Stomach (tissue), 9 donors: ENCODE measurements around the gene RNF26. TPM values are rescaled to one million over a fixed set of nuclear protein-coding genes. Genes with fewer than 3 reads are reported as not detected.
A peak's percentile ranks its signal among the peaks of the same experiment; 100 is the strongest.

Source experiments
- DNase-seq, 2 donors: peaks; one replicate each; pipeline versions ENCODE4 v3.0.0 to v3.0.0-alpha.2; 2013 to 2019
- H3K27ac ChIP-seq, 5 donors: fragments of 200-600 bp in 4 of 5; sonication (generic) in 4 of 5; one replicate each; pipeline ENCODE4 v1.5.1; 2013 to 2019; ENCODE audit warnings: mild to moderate bottlenecking in 1 of 5, moderate library complexity in 1 of 5
- H3K27me3 ChIP-seq, 3 donors: fragments of 200-600 bp; sonication (generic); one replicate each; pipeline ENCODE4 v1.5.1; 2017 to 2019; ENCODE audit warnings: mixed run types in 1 of 3
- H3K36me3 ChIP-seq, 4 donors: fragments of 200-600 bp; sonication (generic); 1 replicate in 3 of 4; 2 replicates in 1 of 4; pipeline ENCODE4 v1.5.1; 2016 to 2019
- H3K4me1 ChIP-seq, 4 donors: fragments of 200-600 bp; sonication (generic); one replicate each; pipeline ENCODE4 v1.5.1; 2016 to 2019
- H3K4me3 ChIP-seq, 4 donors: fragments of 200-600 bp; sonication (generic) in 3 of 4; one replicate each; pipeline ENCODE4 v1.5.1; 2016 to 2019; ENCODE audit warnings: mild to moderate bottlenecking in 1 of 4
- H3K9me3 ChIP-seq, 4 donors: fragments of 200-600 bp; sonication (generic); one replicate each; pipeline ENCODE4 v1.5.1; 2016 to 2019
- EP300 ChIP-seq: sonication (generic); formaldehyde crosslinking; IDR thresholded peaks from one replicate; pipeline ENCODE4 v1.6.1; 2017; ENCODE audit warnings: antibody characterized with exemption
- POLR2A ChIP-seq, 4 donors: fragments of 450-650 bp; IDR thresholded peaks; one replicate each; pipeline ENCODE4 v1.6.1; 2016; ENCODE audit warnings: antibody characterized with exemption in 4 of 4, control low read depth in 2 of 4, mild to moderate bottlenecking in 1 of 4, moderate library complexity in 1 of 4
- POLR2AphosphoS5 ChIP-seq, 3 donors: sonication (generic); formaldehyde crosslinking; IDR thresholded peaks; one replicate each; pipeline ENCODE4 v1.6.1; 2016; ENCODE audit warnings: antibody characterized with exemption in 3 of 3
- WGBS, 5 donors: extraction: QIAGEN DNeasy Blood & Tissue Kit in 3 of 5; methylation state at CpG; one replicate each; pipeline versions ENCODE4 v1.1.5 to v1.1.7; 2013 to 2018; 5-methylcytosine and 5-hydroxymethylcytosine counted together
- intact Hi-C: fragments of 100-400 bp; cut with DNase I; formaldehyde crosslinking; loops from one replicate; pipeline ENCODE4 v1.15.1; 2023; ENCODE audit warnings: low total_unique reads
- polyA plus RNA-seq, 3 donors: library from polyadenylated mRNA; stranded (reverse); fragments of 200-250 nt; gene quantifications; one replicate each; pipeline ENCODE4 v1.2.3, GENCODE V29; 2013
- total RNA-seq, 5 donors: library from RNA; depleted of rRNA; stranded (reverse); fragments of >200 nt; gene quantifications; one replicate each; pipeline versions ENCODE4 v1.1.0 to v1.2.3, GENCODE V29; 2014 to 2016
- TF ChIP-seq, protein P1 (sequence below), 7 experiments: fragments of 450-650 bp in 4 of 7; fragments of 200-600 bp in 3 of 7; sonication (generic) in 3 of 7; IDR thresholded peaks; one replicate each; pipeline ENCODE4 v1.5.1; 2016 to 2019; ENCODE audit warnings: antibody characterized with exemption in 7 of 7, control low read depth in 2 of 7, mild to moderate bottlenecking in 1 of 7
- donor health status: healthy with polysubstance abuse.
- donor health status: Bipolar disorder and iron deficiency.
- donor health status: healthy.

RNF26 gene
- total and polyA plus RNA-seq, 8 donors: 1.3 to 45.8 (median 10.3) TPM; not detected in 1

DNA sequence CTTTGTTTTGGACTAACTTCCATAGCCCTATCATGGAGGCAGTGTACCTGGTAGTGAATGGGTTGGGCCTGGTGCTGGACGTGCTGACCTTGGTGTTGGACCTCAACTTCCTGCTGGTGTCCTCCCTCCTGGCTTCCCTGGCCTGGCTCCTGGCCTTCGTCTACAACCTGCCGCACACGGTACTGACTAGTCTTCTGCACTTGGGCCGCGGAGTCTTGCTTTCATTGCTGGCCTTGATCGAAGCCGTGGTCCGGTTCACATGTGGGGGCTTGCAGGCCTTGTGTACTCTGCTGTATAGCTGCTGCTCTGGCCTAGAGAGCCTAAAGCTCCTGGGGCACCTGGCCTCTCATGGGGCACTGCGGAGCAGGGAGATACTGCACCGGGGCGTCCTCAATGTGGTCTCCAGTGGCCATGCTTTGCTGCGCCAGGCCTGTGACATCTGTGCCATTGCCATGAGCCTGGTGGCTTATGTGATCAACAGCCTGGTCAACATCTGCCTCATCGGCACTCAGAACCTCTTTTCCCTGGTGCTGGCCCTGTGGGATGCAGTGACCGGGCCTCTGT lies 846 bp downstream of the RNF26 start:
- intact Hi-C loops: no loop called here
- H3K4me1 ChIP-seq: peaks cover 48 to 63% (median 57%) of the 10 kb centered on the region in 4 donors
- H3K4me3 ChIP-seq: peak overlapping the region; percentile 81 to 100 (median 89)
- DNase-seq: peak in 1 of 2 donors; percentile 16
- no peak for TF ChIP-seq POLR2AphosphoS5 (IDR thresholded peaks at IDR 0.05)
- no peak for TF ChIP-seq POLR2A (IDR thresholded peaks at IDR 0.05)
- TF ChIP-seq EP300: no peak
- TF ChIP-seq, protein P1, sequence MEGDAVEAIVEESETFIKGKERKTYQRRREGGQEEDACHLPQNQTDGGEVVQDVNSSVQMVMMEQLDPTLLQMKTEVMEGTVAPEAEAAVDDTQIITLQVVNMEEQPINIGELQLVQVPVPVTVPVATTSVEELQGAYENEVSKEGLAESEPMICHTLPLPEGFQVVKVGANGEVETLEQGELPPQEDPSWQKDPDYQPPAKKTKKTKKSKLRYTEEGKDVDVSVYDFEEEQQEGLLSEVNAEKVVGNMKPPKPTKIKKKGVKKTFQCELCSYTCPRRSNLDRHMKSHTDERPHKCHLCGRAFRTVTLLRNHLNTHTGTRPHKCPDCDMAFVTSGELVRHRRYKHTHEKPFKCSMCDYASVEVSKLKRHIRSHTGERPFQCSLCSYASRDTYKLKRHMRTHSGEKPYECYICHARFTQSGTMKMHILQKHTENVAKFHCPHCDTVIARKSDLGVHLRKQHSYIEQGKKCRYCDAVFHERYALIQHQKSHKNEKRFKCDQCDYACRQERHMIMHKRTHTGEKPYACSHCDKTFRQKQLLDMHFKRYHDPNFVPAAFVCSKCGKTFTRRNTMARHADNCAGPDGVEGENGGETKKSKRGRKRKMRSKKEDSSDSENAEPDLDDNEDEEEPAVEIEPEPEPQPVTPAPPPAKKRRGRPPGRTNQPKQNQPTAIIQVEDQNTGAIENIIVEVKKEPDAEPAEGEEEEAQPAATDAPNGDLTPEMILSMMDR (IDR thresholded peaks at IDR 0.05): no peak
- peaks cover 0 to 16% (median 10%) of the 10 kb centered on the region in 3 donors for H3K27me3 ChIP-seq
- H3K27ac ChIP-seq: peak overlapping the region in 4 of 5 donors; percentile 83 to 95 (median 90)
- no peaks in the 10 kb centered on the region for H3K9me3 ChIP-seq
- 63 to 71% (median 64%) methylated on average over 10 to 15 of the region's 15 CpGs for WGBS, 5 donors
- peaks cover 7 to 17% (median 12%) of the 10 kb centered on the region in 4 donors for H3K36me3 ChIP-seq

DNA sequence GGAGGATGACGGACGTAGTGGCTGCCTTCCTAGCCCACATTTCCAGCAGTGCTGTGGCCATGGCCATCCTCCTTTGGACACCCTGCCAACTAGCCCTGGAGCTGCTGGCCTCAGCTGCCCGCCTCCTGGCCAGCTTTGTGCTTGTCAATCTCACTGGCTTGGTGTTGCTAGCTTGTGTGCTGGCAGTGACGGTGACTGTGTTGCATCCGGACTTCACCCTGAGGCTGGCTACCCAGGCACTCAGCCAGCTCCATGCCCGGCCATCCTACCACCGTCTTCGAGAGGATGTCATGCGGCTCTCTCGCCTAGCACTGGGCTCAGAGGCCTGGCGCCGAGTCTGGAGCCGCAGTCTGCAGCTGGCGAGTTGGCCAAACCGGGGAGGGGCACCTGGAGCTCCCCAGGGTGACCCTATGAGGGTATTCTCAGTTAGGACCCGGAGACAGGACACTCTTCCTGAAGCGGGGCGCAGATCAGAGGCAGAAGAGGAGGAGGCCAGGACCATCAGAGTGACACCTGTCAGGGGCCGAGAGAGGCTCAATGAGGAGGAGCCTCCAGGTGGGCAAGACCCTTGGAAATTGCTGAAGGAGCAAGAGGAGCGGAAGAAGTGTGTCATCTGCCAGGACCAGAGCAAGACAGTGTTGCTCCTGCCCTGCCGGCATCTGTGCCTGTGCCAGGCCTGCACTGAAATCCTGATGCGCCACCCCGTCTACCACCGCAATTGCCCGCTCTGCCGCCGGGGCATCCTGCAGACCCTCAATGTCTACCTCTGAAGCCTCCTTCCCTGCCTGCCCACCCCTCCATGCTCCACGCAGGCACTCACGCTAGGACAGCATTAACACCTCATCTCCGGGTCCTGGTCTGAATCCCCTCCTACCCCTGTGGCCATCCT lies 1.6 kb downstream of the RNF26 start:
- 84 to 91% (median 89%) methylated on average over 30 of the region's 30 CpGs for WGBS, 5 donors
- H3K4me3 ChIP-seq: peak overlapping the region in 3 of 4 donors; percentile 82 to 100 (median 96)
- TF ChIP-seq, protein P1 (IDR thresholded peaks at IDR 0.05): no peak
- TF ChIP-seq EP300 (no peak), POLR2A (IDR thresholded peaks at IDR 0.05) (no peak), POLR2AphosphoS5 (IDR thresholded peaks at IDR 0.05) (no peak)
- H3K36me3 ChIP-seq: peaks cover 7 to 17% (median 12%) of the 10 kb centered on the region in 4 donors
- intact Hi-C loops: no loop called here
- H3K27me3 ChIP-seq: peaks cover 0 to 24% (median 16%) of the 10 kb centered on the region in 3 donors
- H3K9me3 ChIP-seq: no peaks in the 10 kb centered on the region
- peak in 1 of 2 donors; percentile 20 for DNase-seq
- H3K27ac ChIP-seq: peak overlapping the region in 2 of 5 donors; percentile 85 to 96
- peaks cover 54 to 70% (median 64%) of the 10 kb centered on the region in 4 donors for H3K4me1 ChIP-seq

DNA sequence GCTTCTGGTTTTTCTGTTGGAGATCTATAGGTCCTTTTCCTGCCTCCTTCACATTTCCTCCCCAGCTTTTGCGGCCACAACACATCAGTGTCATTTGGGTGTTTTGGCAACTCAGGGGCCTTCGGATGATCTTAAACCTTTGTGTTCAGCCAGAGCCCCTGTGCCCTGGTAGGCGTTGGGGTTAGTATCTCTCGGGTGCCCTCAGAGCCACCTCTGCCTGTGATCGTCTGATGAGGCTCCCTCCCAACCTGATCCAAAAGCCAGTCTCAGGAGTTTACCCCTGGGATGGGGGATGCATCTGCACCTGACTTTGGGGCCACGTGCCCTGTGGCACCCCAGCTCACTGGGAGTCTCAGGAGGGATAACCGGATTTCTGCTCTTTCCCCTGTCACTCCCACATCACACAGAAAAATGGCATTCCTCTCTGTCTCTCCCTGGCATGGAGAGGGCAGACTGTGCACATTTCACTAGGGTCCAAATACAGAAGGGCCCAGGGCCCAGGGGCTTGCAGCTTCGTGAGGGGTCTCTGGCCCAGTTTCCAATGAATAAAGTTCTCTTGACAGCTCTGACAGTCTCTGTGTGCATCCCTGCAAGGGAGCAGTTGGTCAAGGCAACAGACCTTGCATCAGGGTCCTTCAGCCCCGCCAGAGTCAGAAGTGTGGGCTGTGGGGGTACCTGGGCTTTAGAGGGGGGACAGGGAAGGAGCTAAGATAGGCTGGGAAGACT lies 2.6 kb downstream of the RNF26 start:
- Histone ChIP-seq H3K4me1 (peaks cover 61 to 80% (median 73%) of the 10 kb centered on the region in 4 donors), H3K36me3 (peaks cover 7 to 17% (median 12%) of the 10 kb centered on the region in 4 donors), H3K27me3 (peaks cover 0 to 34% (median 21%) of the 10 kb centered on the region in 3 donors), H3K4me3 (no peak overlapping the region), H3K9me3 (no peaks in the 10 kb centered on the region), H3K27ac (peak overlapping the region in 4 of 5 donors; percentile 81 to 96 (median 94))
- DNase-seq: peak in 1 of 2 donors; percentile 5
- 72 to 85% (median 82%) methylated on average over 7 to 9 of the region's 9 CpGs for WGBS, 5 donors
- intact Hi-C loops: no loop called here
- TF ChIP-seq, protein P1 (IDR thresholded peaks at IDR 0.05): no peak
- TF ChIP-seq POLR2A (IDR thresholded peaks at IDR 0.05): no peak
- TF ChIP-seq POLR2AphosphoS5 (IDR thresholded peaks at IDR 0.05): no peak
- TF ChIP-seq EP300: no peak
